ENCODE data around the gene PRRC2B. TPM values are rescaled to one million over a fixed set of nuclear protein-coding genes. Genes with fewer than 3 reads are reported as not detected.

Gene PRRC2B
- total RNA-seq, 1 donor from 2014 or later: 505 TPM

- no peaks in the 10 kb centered on the region for H3K9me3 Mint-ChIP-seq
- H3K4me3 Mint-ChIP-seq: no peak overlapping the region
- no peak overlapping the region for H3K27ac Mint-ChIP-seq
- DNase-seq (ENCODE audit: low spot score in 2 of 2, unreplicated experiment in 2 of 2): no peak
- no peaks in the 10 kb centered on the region for H3K4me1 Mint-ChIP-seq
- TF ChIP-seq, protein P1, sequence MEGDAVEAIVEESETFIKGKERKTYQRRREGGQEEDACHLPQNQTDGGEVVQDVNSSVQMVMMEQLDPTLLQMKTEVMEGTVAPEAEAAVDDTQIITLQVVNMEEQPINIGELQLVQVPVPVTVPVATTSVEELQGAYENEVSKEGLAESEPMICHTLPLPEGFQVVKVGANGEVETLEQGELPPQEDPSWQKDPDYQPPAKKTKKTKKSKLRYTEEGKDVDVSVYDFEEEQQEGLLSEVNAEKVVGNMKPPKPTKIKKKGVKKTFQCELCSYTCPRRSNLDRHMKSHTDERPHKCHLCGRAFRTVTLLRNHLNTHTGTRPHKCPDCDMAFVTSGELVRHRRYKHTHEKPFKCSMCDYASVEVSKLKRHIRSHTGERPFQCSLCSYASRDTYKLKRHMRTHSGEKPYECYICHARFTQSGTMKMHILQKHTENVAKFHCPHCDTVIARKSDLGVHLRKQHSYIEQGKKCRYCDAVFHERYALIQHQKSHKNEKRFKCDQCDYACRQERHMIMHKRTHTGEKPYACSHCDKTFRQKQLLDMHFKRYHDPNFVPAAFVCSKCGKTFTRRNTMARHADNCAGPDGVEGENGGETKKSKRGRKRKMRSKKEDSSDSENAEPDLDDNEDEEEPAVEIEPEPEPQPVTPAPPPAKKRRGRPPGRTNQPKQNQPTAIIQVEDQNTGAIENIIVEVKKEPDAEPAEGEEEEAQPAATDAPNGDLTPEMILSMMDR (IDR thresholded peaks at IDR 0.05; ENCODE audit: unreplicated experiment): no peak
- H3K36me3 Mint-ChIP-seq: peaks cover 52% of the 10 kb centered on the region
- H3K27me3 Mint-ChIP-seq (ENCODE audit: low read depth): no peaks in the 10 kb centered on the region
Measured at GRCh38 chr9:131461166-131461565, 67.3 kb downstream of the PRRC2B start.

DNA sequence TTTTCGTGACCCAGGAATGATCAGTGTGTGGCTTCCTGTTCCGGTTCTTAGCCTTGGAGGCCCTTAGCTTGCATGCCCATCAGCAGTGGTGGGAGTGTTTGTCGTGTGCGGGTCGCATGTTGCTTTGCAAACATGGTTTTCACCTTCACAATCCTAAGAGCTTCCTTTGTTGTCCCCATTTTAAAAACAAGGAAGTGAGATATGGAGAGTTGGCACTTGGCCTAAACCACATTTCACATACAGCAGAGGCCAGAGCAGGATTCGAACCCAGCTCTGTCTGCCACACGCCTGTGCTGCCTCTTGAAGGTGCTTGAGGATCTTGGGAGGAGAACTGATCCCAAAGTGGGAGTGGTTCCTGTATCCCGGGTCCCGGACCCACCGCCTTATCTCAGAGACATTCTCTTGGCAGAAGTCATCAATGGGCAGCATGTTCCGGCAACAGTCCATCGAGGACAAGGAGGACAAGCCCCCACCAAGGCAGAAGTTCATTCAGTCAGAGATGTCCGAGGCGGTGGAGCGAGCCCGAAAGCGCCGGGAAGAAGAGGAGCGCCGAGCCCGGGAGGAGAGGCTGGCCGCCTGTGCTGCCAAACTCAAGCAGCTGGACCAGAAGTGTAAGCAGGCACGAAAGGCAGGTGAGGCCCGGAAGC is 70.6 kb downstream of the PRRC2B start:
- TF ChIP-seq, protein P1 (IDR thresholded peaks at IDR 0.05; ENCODE audit: unreplicated experiment): no peak
- no peaks in the 10 kb centered on the region for H3K9me3 Mint-ChIP-seq
- peaks cover 48% of the 10 kb centered on the region for H3K36me3 Mint-ChIP-seq
- H3K27me3 Mint-ChIP-seq (ENCODE audit: low read depth): no peaks in the 10 kb centered on the region
- no peak for DNase-seq (ENCODE audit: low spot score in 2 of 2, unreplicated experiment in 2 of 2)
- no peak overlapping the region for H3K4me3 Mint-ChIP-seq
- H3K27ac Mint-ChIP-seq: no peak overlapping the region
- H3K4me1 Mint-ChIP-seq: no peaks in the 10 kb centered on the region

DNA sequence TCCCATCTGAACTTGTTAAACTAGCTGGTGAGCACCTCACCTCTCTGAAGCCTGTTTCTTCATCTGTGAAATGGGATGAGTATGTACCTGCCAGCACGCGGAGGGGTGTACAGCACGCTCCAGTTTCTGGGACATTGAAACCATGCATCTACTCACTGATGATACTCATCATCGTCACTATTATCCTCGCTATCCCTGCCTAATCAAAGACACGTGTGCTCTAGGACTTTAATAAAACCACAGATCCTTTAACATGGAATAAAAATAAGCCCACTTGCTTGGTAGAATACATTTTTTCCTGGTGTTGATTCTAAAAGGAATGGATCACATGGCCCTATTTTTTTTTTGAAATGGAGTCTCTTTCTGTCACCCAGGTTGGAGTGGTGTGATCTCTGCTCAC is 71.5 kb downstream of the PRRC2B start:
- no peak overlapping the region for H3K27ac Mint-ChIP-seq
- no peaks in the 10 kb centered on the region for H3K4me1 Mint-ChIP-seq
- H3K27me3 Mint-ChIP-seq (ENCODE audit: low read depth): no peaks in the 10 kb centered on the region
- TF ChIP-seq, protein P1 (IDR thresholded peaks at IDR 0.05; ENCODE audit: unreplicated experiment): no peak
- no peaks in the 10 kb centered on the region for H3K9me3 Mint-ChIP-seq
- DNase-seq (ENCODE audit: low spot score in 2 of 2, unreplicated experiment in 2 of 2): no peak
- peaks cover 51% of the 10 kb centered on the region for H3K36me3 Mint-ChIP-seq
- no peak overlapping the region for H3K4me3 Mint-ChIP-seq

GRCh38 chr9:131467214-131467935 is 73.5 kb downstream of the PRRC2B start:
- no peak overlapping the region for H3K27ac Mint-ChIP-seq
- no peak overlapping the region for H3K4me3 Mint-ChIP-seq
- peaks cover 13% of the 10 kb centered on the region for H3K9me3 Mint-ChIP-seq
- H3K27me3 Mint-ChIP-seq (ENCODE audit: low read depth): no peaks in the 10 kb centered on the region
- no peaks in the 10 kb centered on the region for H3K4me1 Mint-ChIP-seq
- no peak for DNase-seq (ENCODE audit: low spot score in 2 of 2, unreplicated experiment in 2 of 2)
- TF ChIP-seq, protein P1 (IDR thresholded peaks at IDR 0.05; ENCODE audit: unreplicated experiment): no peak
- H3K36me3 Mint-ChIP-seq: peaks cover 60% of the 10 kb centered on the region

GRCh38 chr9:131468031-131468430 is 74.1 kb downstream of the PRRC2B start:
- Mint-ChIP-seq H3K4me3 (no peak overlapping the region), H3K27ac (no peak overlapping the region), H3K4me1 (no peaks in the 10 kb centered on the region), H3K27me3 (ENCODE audit: low read depth) (no peaks in the 10 kb centered on the region), H3K9me3 (peaks cover 13% of the 10 kb centered on the region), H3K36me3 (peaks cover 63% of the 10 kb centered on the region)
- TF ChIP-seq, protein P1 (IDR thresholded peaks at IDR 0.05; ENCODE audit: unreplicated experiment): no peak
- DNase-seq (ENCODE audit: low spot score in 2 of 2, unreplicated experiment in 2 of 2): no peak

All from mesothelial cell of epicardium (in vitro differentiated cells).